HG02840 (cell line): ENCODE data around the gene COL5A3.

Source experiments
- ATAC-seq: cut with Tn5 transposase; IDR thresholded peaks from one replicate; pipeline ENCODE4 v1.9.1; 2021; ENCODE audit warnings: mild to moderate bottlenecking, moderate library complexity, moderate number of reproducible peaks; ENCODE audit not compliant: unreplicated experiment, low FRiP score

The COL5A3 gene

DNA sequence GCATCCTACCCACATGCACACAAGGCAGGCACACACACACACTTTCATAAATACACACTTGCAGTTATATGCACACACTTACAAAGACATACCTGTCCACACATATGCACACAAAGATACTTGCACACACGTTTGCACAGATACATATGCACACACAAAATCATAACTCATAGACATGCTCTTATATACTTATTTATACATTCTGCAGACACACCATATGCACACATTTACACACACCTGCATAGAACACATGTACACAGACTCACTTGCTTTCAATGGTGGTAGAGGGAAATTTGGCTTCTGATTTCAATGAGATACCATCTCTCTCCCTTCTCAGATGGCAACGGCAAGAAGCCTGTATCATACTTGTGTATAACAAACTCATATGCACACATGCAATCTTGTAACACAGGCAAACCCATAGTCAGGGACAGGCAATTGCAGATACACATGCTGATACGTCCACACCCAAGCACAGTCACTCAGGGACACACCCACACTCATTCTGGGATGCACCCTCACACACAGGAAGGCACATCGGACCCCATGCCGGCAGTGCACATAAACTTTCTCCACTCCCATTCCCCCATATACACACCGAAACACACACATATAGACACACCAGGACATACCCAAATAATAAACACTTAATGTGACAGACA, 98.6 kb downstream of the COL5A3 start:
- ATAC-seq = no peak

DNA sequence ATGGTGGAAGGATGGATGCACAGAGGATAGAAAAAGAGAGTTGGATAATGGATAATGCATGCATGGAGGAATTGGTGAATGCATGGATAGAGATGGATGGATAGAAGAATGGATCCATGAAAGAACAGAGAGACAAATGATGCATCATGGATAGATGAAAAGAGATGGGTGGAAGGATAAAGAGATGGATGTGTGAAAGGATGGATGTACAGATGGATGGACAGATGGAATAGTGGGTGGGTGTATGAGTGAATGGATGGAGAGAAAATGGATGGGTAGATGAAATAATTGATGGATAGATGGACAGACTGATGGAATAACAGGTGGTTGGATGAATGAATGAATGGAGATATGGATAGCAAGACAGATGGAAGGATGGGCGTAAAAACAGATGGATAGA, 99.7 kb downstream of the COL5A3 start:
- no peak for ATAC-seq
